ENCODE results near the gene TRIL.

The TRIL gene

GRCh38 chr7:28981161-28981465 is 23.0 kb upstream of the TRIL start:
- no peak for ATAC-seq
- DNase-seq = no peak

- no peak for ATAC-seq
- no peak for DNase-seq
Measured at GRCh38 chr7:28980451-28981160, 22.5 kb upstream of the TRIL start.

GRCh38 chr7:28979776-28980175 is 21.6 kb upstream of the TRIL start:
- no peak for DNase-seq
- no peak for ATAC-seq

- no peak for DNase-seq
- no peak for ATAC-seq
Measured at GRCh38 chr7:28977881-28978280, 19.8 kb upstream of the TRIL start.

GRCh38 chr7:28976022-28976421 is 17.9 kb upstream of the TRIL start:
- no peak for DNase-seq
- ATAC-seq = no peak

GRCh38 chr7:28973591-28973990 is 15.5 kb upstream of the TRIL start:
- no peak for DNase-seq
- ATAC-seq = no peak

- ATAC-seq = no peak
- DNase-seq = no peak
Measured at GRCh38 chr7:28964056-28964455, 5.9 kb upstream of the TRIL start.

GRCh38 chr7:28961972-28962371 is 3.8 kb upstream of the TRIL start:
- no peak for DNase-seq
- no peak for ATAC-seq

GRCh38 chr7:28960071-28960840 is 2.1 kb upstream of the TRIL start:
- DNase-seq = no peak
- ATAC-seq = no peak

GRCh38 chr7:28958980-28959347 is 834 bp upstream of the TRIL start:
- ATAC-seq (no peak), DNase-seq (no peak)

GRCh38 chr7:28957751-28958234 is 337 bp downstream of the TRIL start:
- DNase-seq = no peak

GRCh38 chr7:28957064-28957750 is 923 bp downstream of the TRIL start:
- no peak for ATAC-seq
- DNase-seq = peak; percentile 14

More at GRCh38 chr7:28957751-28958234, 337 bp downstream of the TRIL start:
- ATAC-seq = peak; percentile 6

- ATAC-seq = no peak
- DNase-seq = peak; percentile 20
Measured at GRCh38 chr7:28956608-28957063, 1.5 kb downstream of the TRIL start.

- peak; percentile 39 for DNase-seq
- ATAC-seq = peak; percentile 44
Measured at GRCh38 chr7:28955718-28956607, 2.2 kb downstream of the TRIL start.

GRCh38 chr7:28955356-28955717 is 2.8 kb downstream of the TRIL start:
- no peak for DNase-seq
- ATAC-seq = no peak

- ATAC-seq (no peak), DNase-seq (no peak)
Measured at GRCh38 chr7:28954946-28955345, 3.2 kb downstream of the TRIL start.

GRCh38 chr7:28954471-28954870 is 3.7 kb downstream of the TRIL start:
- no peak for DNase-seq

GRCh38 chr7:28953633-28954032 is 4.5 kb downstream of the TRIL start:
- ATAC-seq (no peak), DNase-seq (no peak)

More at GRCh38 chr7:28954471-28954870, 3.7 kb downstream of the TRIL start:
- ATAC-seq = no peak

- DNase-seq = no peak
- ATAC-seq = no peak
Measured at GRCh38 chr7:28942168-28942567, 16.0 kb downstream of the TRIL start.

- no peak for DNase-seq
Measured at GRCh38 chr7:28941633-28942032, 16.5 kb downstream of the TRIL start.

GRCh38 chr7:28940741-28941384 is 17.3 kb downstream of the TRIL start:
- no peak for ATAC-seq
- no peak for DNase-seq

More at GRCh38 chr7:28941633-28942032, 16.5 kb downstream of the TRIL start:
- no peak for ATAC-seq
